Colon (tissue), 2 donors: ENCODE results near the gene HOMER3.
A peak's percentile ranks its signal among the peaks of the same experiment; 100 is the strongest.
"Not testable (repeated sequence)": the region's sequence is repeated elsewhere in the genome, so short reads cannot be mapped to it uniquely, and the experiment has no call there.

ENCODE experiments used
- FAIRE-seq: peaks from 2 replicates; lab custom pipeline; 2012; peaks lifted over from hg19 to GRCh38; lab: Jason Lieb, UNC
- donor health status: control.
- donor health status: control.

HOMER3 gene

DNA sequence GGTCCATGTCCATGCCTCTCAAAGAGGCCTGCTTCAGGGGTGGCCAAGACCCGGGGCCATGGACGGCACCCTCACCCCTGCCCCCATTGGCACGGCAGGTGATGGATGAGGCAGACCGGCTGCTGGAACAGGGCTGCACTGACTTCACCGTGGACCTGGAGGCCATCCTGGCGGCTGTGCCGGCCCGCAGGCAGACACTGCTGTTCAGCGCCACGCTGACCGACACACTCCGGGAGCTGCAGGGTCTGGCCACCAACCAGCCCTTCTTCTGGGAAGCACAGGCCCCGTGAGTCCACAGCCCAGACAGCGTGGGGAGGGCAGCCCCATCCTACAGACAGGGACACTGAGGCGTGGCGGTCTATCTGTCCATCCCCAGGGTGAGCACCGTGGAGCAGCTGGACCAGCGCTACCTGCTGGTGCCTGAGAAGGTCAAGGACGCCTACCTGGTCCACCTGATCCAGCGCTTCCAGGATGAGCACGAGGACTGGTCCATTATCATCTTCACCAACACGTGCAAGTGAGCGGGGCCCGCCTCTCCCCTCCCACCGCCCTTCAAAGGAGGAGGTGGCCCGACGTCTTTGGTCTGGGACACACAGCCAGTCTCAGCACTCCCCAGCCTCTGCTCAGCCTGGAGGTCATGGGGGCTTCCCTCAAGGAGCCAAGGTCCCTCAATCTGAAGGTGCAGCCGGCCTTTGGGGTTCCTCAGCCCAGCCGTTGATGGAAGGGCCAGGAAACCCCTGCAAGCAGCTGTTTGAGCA, 18.6 kb downstream of the HOMER3 start:
- FAIRE-seq, result no peak

DNA sequence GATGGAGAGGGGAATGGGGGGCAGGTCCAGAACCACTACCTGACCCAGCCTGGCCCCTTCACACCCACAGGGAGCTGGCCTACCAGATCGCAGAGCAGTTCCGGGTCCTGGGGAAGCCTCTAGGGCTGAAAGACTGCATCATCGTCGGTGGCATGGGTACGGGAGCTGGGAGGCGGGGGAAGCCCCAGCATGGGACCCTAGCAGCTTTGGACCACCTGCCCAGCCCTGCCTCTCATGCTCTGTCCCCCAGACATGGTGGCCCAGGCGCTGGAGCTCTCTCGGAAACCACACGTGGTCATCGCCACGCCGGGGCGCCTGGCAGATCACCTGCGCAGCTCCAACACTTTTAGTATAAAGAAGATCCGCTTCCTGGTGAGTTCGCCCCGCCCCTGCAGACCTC, 19.4 kb downstream of the HOMER3 start:
- FAIRE-seq, result no peak

DNA sequence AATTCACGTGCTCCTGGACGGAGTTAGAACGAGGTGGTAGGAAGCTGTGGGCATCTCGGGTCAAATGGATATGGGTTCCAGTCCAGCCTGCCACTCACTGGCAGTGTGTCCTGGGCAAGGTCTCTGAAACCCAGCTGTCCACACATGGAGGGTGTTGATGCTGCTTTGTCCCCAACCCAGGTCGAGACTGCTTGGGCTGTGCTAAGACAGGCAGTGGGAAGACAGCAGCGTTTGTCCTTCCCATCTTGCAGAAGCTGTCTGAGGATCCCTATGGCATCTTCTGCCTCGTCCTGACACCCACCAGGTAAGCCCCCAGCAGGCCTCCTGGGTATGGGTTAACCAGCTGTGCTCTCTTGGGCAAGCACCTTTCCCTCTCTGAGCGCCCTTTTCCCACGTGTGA, 20.6 kb downstream of the HOMER3 start:
- no peak for FAIRE-seq

DNA sequence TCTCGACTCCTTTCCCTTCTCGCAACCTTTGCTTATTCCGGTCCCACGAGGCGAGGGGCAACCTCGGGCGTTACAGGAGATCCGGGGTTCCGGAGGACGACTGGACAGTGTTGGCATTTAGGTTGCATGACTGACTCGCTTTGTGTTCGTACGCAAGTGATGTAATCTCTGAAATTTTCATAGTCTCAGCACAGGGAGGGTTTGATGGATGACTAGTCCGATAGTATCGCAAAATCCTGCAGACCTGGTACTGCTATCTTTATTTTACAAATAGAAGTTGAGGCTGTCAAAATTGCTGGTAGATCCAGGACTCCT, 21.2 kb downstream of the HOMER3 start:
- no peak for FAIRE-seq

- peak; percentile 91 for FAIRE-seq
Measured at GRCh38 chr19:18919086-18919899, 21.7 kb downstream of the HOMER3 start, which contains the start of the genes COPE and DDX49. TSS of gene COPE (minus strand) at chr19:18919387. CDS start at chr19:18919348, 39 bp downstream. TSS of gene DDX49 (plus strand) at chr19:18919715. CDS start at chr19:18919742, 27 bp downstream.

DNA sequence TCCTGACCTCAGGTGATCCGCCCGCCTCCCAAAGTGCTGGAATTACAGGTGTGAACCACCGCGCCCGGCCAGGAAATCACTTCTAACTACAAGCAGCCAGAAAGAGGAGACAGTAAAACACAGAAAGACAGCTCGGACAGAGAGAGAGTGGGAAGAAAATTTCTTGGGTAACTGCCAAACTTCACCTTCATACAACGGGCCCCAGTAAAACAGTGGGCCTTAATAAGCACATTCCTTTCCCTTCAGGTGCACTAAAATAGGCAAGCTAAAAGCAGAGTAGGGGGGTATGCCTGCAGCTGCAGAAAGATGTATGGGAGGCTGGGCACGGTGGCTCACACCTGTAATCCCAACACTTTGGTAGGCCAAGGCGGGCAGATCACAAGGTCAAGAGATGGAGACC, 23.4 kb downstream of the HOMER3 start:
- FAIRE-seq, result not testable (repeated sequence)

DNA sequence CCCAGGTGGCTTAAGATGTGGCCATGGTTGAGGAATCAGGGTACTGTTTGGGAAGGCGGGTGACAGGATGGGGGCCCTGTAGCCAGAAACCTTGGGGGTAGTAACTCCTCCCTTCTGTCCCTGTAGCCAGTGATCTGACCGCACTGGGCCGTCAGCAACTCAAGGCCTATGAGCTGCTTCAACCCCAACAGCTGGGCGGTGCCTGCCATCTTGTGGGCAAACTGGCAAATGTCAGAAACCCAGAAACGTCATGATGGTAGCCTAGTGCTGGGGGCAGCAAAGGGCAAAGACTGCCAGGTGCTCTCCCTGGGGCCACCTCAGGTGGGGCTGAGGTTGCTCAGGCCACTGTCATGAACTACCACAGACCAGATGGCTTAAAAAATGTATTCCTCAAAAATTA, 25.4 kb downstream of the HOMER3 start:
- no peak for FAIRE-seq

DNA sequence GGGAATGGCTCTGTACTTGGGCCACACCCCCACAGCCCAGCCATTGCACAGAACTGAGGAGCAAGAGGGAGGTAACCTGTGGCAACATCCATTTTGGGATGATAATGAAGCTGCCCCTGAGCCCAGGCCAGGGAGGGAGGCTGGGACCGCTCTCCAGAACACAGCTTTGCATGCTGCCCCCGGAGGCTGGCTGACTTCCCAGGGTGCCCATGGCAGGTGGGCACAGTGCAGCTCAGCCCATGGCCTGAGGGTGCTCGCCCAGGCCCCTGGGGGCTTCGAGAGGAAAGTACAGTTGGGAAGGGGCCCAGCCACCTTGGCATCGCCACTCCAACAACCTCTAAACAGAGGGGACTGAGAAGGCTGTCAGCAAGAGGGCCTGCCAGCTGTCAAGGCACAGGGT, 27.6 kb downstream of the HOMER3 start:
- FAIRE-seq, result no peak

GRCh38 chr19:18912933-18913332, 28.1 kb downstream of the HOMER3 start:
- no peak for FAIRE-seq

DNA sequence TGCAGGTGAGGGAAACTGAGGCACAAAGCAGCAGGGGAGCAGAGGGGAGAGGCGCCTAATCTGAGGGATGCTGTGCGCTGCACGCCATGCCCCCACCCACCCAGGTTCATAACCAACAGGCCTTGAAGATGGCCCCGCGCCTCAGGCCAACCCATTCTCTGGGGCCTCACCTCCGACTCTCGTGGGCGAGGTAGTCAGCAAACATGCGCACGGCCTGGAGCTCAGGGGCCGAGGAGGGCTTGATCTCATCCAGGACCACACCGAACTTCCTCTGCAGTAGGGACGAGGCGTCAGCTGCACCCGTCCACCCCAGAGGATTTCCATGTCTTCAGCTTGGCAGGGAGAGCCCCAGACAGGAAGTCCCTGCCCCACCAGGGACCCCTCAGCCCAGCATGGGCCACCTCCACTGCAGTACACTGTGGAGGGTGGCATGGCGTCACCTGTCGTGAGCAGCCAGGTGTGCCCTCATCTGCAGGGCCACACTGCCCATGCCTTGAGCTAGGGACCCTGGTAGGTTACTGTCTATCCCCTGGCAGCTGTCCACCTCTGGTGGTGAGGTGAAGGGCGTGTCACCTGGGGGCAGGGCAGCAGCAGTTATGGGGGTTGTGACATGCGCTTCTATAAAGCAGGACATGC, 30.1 kb downstream of the HOMER3 start:
- FAIRE-seq, result no peak

DNA sequence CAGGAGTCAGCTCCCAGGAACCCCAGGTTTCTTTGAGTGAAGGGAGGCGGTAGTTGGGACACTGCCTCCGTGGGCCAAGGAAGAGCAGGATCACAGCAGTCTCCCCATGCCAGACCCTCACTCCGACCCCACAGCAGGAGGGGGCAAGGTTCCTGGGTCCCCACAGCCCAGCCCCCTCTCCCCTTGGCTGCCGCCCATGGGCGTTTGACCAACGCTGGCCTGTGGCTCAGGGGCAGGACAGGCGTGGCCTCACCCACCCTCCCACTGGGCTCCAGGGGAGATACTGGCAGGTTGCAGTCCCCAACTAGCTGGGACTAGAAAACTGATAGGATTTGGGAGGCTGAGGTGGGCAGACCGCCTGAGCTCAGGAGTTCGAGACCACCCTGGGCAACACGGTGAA, 31.0 kb downstream of the HOMER3 start:
- FAIRE-seq, result no peak

GRCh38 chr19:18908917-18909619, 31.9 kb downstream of the HOMER3 start:
- no peak for FAIRE-seq

GRCh38 chr19:18906605-18907519, 34.2 kb downstream of the HOMER3 start:
- no peak for FAIRE-seq

DNA sequence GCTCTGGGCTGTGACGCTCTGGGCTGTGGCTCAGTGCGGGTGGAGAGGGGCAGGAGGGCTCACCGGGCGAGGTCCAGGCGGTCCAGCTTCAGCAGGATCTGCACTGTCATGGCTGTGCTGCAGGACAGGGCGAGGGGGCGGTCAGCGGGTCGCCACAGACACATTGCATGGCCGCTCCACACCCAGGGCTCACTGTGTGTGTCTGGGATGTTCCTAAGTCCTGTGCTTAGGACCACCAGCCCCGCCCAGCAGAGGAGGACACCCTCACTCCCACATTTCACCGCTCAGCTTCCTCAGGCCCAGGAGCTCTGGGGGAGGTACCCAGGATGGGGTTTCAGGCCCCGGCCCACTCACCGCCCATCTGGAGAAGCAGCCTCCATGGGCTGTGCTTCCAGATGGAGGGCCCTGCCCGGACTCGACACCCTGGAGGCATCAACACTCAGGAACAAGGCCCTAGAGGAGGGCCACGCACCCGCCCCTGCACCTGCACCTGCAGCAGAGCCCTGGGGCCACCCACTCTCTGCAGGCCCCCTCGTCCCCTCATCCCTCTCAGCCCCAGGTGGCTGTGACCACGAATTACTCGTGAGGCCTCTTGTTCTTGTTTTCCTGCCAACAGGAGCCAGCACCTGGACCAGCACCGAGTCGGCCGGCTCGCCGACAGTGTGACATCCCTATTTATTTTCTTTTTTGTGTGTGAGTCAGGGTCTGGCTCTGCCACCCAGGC, 35.3 kb downstream of the HOMER3 start:
- FAIRE-seq, result no peak

DNA sequence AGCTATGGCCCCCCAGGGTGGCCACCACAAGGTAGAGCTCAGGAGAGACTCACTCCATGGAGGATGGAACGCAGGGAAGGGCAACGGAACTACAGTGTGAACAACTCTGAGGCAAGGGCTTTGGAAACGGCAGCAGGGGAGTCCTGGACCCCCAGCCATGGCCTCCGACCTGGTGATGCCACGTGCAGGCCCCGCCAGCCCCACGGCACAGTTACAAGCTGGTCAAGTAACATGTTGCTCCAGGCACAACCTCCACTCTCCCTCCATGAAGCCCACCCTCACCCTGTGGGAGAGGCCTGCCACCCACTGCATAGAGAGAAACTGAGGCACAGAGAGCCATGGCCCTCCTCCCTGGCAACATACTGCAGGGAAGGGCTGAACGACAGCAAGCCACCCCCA, 36.0 kb downstream of the HOMER3 start:
- no peak for FAIRE-seq

- FAIRE-seq, result no peak
Measured at GRCh38 chr19:18904334-18905057, 36.5 kb downstream of the HOMER3 start.

DNA sequence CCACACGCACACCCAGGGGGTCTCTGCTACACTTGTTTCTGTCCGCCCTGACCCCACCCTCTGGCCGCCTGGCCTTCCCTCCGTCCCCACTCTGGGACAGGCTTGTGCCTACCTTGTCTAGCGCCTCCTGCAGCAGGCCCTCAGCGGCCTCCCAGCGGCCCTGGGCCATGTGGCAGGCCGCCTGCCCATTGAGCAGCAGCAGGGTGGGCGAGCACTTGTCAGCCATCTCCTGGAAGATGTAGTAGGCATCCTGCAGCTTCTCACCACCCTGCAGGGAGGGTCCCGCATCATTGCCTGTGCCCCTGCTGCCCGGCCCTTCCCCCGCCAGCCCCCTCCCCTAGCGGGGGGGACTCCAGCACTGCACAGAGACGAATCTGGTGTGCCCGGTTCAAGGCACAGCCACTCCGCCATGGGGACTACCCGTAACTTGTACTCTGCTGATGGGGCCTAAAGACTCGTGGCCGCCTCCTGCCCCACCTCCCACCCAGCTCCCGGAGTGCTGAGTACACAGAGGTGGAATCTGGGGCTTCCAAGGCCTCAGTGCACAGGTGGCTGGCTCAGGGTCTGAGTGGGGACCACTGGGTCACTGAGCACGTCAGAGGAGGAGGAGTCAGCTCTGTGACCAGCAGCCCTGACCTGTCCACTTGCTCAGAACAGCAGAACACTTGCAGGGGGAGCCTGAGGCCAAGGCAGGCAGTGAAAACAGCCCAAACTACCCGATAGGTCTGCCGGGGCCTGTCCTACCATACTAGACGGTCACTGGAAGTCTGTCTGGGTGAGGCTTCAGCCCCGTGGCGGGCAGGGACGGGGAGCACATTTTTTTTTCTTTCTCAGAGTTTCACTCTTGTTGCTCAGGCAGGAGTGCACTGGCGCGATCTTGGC, 37.6 kb downstream of the HOMER3 start:
- FAIRE-seq, result no peak

- not testable (repeated sequence) for FAIRE-seq
Measured at GRCh38 chr19:18902519-18902918, 38.5 kb downstream of the HOMER3 start.

- no peak for FAIRE-seq
Measured at GRCh38 chr19:18901491-18901890, 39.5 kb downstream of the HOMER3 start.
